NCI-H460 (cell line): Measurements from ENCODE around the gene SFSWAP. TPM values are rescaled to one million over a fixed set of nuclear protein-coding genes. Genes with fewer than 3 reads are reported as not detected.
A peak's percentile ranks its signal among the peaks of the same experiment; 100 is the strongest.
"Not testable (repeated sequence)": the region's sequence is repeated elsewhere in the genome, so short reads cannot be mapped to it uniquely, and the experiment has no call there.

ENCODE experiments used
- DNase-seq: peaks from one replicate; pipeline ENCODE4 v3.0.0-alpha.2; 2016; ENCODE audit warnings: low read depth; ENCODE audit errors: extremely low read depth
- polyA plus RNA-seq: library from polyadenylated mRNA; depleted of rRNA; stranded (reverse); fragments of >200 nt; gene quantifications from 2 replicates; pipeline ENCODE4 v1.2.3, GENCODE V29; 2014; cell fraction: nucleus; rRNA removed
- total RNA-seq: library from RNA; depleted of rRNA; stranded (reverse); fragments of >200 nt; shearing (Covaris generic); gene quantifications from 2 replicates; pipeline ENCODE4 v1.2.3, GENCODE V29; 2014; rRNA removed

SFSWAP gene
- 34.6 and 36.6 TPM in 2 replicates for total RNA-seq
- polyA plus RNA-seq = 58.6 and 76.9 TPM in 2 replicates

DNA sequence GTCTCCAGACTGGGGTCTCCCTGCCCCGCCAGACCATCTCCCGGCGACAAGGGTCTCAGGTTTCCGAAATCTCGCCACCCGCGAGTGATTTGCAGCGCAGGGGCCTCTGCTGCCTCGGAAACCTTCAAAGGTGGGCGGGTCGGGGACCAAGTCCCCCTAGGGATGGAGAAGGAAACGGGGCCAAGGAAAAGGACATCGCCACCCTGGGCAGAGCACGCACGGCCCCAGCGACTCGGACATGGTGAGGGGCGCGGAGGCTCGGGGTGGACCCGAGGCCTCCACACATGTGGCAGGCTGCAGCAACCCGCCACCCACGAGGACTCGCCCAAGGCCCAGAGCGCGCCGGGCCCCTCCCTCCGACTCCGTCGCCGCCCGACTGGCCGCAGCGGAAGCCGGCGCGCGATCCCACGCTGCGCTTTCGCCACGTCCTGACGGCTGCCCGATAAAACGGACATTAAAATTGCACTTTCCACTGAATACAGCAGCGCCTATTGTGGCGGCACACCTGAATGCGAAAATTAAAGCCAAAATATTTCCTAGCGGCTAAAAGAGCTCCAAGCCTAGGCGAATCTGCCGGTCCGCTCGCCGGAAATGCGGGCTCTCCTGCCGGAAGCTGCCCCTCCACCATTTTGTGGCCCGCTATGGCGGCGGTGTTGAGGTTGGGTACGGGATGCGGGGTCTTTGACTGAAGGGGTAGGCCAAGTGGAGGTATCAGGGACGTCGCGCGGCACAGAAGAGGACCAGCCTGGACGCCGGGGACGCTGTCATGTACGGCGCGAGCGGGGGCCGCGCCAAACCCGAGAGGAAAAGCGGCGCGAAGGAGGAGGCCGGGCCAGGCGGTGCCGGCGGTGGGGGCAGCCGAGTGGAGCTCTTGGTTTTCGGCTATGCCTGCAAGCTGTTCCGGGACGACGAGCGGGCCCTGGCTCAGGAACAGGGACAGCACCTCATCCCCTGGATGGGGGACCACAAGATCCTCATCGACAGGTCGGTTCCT, at the start of gene SFSWAP:
Gene SFSWAP, plus strand, starts transcription at position 627 of the 994 bp plus-strand sequence. Its CDS starts 140 bp downstream, at position 767.
- DNase-seq = peak; percentile 62

DNA sequence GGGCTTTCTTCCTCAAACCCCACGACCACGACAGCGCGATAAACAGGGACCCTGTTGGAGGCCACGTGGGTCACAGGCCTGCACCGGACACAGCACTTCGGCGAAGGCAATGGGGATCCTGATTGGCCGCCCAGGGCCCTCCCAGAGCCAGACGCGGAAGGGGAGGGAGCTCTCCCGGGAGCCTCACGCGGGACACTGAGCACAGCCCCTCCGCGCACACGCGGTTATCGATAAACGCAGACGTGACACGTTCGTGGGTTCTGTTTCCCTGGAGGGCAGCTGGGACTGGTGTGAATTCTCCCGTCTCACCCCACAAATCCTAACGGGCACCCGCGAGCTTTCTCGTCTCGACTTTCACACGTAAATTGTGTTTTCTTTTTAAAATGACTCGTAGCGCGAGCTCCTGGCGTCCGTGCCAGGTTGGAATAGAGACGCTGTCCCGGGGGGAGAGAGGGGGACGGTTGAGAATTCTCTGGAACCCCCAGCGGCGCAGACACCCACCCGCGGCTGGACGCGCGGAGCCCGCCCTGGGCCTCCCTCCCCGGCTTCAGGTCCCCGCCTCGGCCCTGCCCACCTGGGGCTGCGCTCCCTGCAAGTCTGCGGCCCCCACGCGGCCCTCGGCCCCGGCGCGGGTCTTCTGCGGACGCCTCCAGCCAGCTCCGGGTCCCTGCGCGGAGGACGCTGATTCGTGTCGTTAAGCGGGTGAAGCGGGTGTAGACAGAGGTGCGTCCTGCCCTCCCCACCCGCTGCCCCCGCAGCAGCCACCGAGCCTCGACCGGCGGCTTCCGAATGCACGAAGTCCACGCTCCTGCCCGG, 49.5 kb upstream of the SFSWAP start:
- DNase-seq = not testable (repeated sequence)

DNA sequence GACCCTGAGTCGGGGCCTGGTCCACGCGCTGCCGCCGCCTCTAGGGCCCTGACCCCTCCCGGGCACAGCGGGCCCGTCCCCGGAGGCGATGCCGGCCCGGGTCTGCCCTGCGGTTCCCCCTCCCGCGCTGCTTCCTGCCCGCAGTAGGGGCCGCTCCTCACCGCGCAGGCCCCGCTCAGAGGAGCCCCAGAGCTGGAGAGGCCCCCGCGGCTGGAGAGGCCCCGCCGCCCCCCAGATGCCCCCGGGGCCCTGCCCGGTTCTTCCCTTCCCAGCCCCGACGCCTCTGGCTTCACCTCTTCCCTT, 49.0 kb upstream of the SFSWAP start:
- not testable (repeated sequence) for DNase-seq

DNA sequence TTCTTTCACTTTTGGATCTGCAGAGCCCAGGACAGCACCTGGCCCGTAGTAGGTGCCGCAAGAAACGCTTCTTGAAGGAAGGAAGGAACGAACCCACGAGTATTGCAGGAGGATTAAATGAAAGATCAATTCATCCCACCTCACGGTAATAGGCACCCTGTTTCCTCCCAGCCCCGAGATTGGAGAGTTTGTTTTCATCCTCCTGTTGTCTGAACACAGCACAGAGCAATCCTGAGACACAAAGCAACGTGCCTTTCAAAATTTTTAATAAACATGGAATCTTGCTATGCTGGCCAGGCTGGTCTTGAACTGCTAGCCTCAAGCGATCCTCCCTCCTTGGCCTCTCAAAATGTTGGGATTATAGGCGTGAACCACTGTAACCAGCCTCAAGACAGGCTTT, 48.5 kb upstream of the SFSWAP start:
- not testable (repeated sequence) for DNase-seq

DNA sequence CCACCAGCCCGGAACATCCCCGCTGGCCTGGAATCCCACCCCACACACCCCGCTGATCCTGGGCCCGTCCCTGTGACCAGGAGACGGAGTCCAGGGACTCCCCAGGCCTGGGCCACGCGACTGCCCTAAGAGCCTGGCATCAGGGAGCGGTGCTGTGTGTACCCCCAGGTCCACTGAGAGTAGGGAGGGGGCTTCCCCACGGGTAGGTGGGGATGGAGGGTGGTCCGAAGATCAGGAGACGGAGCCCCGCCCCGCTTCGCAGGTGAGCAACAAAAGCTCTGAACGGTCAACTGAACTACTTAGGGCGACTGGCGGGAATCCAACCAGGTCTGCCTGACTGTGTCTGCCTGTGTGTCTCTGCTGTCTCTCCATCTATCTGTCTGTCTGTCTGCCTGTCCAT, 45.2 kb upstream of the SFSWAP start:
- DNase-seq = not testable (repeated sequence)

DNA sequence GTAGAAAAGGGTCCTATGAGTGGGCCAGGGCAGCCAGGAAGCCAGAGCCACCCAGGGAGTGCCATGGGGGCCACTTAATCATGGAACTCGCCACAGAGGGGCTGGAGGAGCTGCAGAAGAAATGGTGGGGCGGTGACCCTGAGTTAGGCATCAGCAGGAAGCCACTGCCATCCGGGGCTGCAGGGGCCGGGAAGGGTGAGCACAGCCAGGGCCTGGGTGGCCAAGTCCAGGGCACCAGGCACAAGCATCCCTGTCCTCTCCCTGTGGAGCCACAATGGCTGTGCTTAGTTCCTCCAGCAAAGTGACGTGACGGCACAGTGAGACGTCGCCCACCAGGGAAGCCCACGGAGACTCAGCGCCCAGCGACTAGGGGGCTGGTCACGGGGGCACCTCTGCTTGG, 44.4 kb upstream of the SFSWAP start:
- not testable (repeated sequence) for DNase-seq

DNA sequence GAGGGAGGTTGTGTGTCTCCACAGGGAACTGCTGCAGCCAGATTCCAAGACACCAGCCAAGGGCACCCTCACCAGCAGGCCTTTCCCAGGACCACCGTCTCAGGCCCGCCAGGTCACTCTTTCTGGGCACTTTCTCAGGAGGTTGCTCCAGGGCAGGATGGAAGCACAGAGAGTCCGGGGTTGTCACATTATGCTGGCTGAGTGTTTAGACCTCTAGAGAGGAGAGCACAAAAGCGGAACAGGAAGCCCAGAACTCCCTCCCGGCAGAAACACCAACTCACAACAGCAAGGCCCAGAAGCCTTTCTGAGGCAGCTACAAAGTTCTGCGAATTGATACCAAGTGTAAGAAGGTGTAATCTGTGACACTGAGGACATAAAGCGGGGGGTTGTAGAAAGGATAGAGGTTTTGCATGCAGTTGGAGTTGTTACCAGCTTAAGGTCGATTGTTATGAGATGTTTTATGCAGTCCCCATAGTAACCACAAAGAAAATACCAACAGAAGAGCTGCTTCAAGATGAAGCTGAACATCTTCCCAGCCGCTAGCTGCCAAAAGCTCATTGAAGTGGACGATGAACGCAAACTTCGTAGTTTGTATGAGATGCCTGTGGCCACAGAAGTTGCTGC, 43.8 kb upstream of the SFSWAP start:
- not testable (repeated sequence) for DNase-seq

DNA sequence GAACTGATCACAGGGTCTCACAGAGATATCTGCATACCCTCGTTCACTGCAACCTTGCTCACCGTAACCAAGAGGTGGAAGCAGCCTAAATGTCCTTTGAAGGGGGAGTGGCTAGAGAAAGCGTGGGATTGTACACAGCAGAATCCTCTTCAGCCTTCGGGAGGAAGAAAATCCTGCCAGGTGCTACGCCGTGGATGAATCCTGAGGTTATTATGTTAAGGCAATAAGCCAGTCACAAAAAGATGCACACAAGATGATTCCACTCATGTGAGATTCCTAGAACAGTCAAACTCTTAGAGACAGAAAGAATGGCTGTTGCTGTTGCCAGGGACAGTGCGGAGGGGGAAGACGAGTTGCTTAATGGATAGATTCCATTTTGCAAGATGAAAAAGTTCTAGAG, 39.6 kb upstream of the SFSWAP start:
- no peak for DNase-seq

DNA sequence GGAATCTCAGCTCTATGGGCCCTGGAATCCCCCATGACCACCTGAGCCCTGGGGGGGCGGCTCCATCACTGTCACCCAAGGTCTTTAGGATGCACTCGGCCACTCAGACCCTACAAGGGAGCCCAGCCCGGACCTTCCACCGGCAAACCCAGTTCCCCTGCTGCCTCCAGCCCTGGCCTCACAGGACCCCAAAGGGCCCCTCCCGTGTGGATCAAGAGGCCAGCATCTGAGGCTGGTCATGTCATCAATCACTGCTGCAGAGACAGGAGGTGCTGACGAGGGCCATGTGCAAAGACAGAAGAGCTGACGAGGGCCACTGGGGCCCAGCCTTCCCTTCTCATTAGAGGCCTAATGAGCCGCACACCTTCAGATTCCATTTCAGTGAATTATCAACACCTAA, 39.0 kb upstream of the SFSWAP start:
- DNase-seq = no peak

DNA sequence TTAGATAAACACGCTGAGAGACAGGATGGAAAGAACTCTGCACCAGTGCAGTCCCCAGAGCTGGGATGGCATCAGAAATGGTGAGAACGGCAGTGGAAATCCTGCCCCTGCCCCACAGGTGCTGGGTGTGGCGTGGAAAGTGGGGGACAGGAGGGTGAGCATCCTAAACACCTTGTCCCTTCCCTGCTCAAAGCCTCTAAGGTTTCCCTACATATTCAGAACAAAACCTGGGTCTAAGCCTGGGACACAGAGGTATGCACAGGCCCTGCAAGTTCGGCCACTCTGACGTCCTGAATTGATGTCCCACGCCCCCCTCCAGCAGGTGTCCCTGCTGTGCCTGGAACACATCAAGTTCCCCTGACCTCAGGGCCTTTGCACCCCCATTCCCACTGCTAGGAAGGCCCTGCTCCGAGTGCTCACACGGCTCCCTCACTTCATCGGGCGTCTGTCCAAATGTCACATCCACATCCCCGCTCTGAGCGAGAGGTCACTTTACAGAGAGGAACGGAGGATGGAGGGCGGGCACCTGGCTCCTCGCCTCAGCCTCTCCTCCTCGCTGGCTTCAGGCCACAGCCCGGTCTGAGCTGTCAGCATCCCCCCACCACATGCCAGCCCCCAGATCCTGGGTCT, 38.5 kb upstream of the SFSWAP start:
- no peak for DNase-seq

DNA sequence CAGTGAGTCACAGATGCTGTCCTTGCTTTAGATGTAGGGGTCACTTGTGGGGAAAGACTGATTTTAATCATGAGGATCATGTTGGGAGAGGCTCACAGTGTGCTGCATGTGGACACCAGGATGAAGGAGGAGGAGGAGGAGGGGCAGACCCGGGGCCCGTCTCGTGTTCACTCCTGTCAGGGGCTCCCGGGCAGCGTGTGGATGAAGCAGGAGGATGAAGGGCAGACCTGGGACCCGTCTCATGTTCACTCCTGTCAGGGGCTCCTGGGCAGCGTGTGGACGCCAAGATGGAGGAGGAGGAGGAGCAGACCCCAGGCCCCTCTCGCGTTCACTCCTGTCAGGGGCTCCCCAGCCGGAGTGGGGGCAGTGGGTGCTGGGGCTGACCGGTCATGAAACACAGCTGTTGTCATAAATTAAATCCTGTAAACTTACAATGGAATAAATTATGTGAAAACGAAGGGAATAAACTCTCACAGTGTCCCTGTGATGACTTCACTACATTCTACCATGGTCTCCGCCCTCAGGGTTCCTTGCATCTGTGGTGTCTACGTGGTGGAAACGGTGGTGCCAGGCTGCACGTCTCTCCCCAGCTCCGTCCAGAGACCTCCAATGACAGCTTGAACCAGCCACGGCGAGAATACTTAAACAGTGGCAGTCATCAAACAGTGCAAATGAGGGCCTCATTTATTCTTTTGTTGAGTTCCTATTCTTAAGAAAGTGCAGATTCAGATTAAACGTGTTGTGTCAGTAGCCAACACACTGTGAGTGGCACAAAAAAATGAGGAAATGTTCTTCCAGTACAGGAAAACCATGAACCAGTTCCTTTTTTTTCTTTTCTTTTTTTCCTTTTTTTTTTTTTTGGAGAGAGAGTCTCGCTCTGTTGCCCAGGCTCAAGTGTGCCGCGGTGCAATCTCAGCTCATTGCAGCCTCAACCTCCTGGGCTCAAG, 37.7 kb upstream of the SFSWAP start:
- DNase-seq = no peak

DNA sequence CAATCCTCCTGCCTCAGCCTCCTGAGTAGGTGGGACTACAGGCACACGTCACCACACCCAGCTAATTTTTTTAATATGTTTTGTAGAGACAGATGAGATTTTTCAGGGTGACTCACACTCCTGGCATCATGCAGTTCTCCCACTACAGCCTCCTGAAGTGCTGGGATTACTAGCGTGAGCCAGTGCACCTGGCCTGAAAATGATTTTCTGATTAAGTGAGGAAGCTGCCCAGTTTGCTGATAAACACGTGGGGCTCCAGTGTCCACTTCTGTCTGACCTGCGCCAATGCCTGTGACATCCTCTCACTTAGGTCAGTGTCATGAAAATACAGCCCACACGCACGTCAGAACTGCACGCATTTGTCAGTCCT, 37.0 kb upstream of the SFSWAP start:
- no peak for DNase-seq

DNA sequence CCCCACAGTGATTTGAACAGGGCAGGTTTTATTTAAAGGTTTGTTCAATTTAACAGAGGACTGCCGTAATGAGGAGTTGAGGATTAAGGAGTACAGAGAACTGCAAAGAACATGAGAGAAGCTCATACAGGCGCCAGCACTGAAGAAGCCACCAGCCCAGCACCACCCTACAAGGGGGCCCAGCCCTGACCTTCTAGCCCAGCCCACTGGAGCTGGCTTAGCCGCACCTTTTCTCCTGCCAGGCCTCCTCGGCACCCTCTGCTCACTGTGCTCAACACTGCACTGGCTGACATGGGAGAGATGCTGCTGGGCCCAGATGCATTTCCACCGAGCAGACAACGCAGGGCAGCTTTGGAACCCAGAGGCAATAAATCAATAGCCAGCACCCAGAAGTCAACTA, 36.5 kb upstream of the SFSWAP start:
- no peak for DNase-seq

DNA sequence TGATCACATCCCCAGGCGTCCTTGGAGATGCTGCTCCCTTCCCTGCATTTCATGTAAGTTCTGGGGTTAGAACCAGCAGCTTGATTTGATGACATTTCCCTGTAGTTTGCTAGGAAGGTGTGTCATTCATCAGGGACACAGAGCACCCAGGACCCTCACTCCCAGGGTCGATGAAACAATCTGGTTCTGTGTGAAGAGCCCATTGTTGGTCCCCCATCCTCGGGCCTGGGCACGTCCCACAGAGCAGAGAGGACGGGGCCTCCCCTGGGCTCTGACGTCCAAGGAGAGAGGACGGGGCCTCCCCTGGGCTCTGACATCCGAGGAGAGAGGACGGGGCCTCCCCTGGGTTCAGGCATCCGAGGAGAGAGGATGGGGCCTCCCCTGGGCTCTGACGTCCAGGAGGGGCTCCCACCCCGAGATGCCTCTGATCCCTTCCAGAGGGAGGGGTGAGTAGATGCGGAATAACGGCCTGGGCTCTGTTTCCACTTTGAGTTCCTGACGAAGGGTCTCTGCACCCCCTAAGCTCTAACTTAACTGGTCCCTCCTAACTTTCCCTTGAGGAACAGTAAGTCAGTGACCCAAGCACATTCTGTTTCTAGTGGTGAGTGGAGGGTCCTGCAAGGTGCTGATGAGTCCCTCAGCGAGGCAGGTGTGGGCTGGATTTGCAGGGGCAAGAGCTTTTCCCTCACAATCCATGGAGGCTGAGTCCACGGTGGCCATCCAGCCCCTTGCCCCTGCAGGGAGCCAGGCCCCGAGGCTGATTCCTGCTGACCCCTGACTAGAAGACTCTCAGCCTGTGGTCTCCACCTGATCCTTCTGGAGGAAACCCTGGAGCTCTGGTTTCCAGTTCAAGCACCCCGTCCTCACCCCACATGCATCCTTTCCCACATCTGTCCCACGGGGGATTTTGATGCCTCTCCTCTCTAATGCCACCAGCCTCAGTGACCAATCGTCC, 35.5 kb upstream of the SFSWAP start:
- DNase-seq = no peak

DNA sequence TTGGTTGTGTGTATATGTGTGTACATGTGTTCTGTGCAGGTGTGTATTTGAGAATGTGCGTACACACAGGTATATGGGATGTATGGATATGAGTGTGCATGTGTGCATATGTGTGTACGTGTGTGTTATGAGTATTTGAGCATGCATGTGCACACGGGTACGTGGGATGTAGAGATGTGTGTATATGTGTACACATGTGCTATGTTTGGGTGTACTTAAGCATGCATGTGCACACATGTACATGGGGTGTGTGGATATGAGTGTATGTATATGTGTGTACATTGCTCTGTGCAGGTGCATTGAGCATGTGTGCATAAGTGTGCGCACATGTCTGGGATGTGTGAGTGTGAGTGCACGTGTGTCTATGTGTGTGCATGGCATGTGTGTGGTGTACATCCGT, 34.3 kb upstream of the SFSWAP start:
- DNase-seq = no peak

DNA sequence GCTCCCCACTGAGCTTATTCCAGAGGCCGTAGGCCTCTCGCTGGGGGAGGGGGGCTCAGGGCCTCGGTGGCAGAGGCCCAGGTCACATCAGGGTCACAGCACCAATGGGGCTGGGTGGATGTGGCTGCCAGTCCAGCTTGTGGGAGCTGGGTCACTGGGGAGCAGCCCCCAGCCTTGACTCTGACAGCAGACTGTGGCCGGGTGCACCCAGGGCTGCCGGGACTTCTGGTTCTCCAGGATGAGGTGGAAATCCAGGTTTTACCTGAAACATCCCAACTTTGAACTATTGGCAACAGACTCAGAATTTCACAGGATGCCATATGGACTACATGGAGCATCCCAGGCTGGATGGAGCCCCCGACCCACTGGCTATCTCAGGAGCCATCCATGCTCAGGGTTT, 33.8 kb upstream of the SFSWAP start:
- DNase-seq = not testable (repeated sequence)

DNA sequence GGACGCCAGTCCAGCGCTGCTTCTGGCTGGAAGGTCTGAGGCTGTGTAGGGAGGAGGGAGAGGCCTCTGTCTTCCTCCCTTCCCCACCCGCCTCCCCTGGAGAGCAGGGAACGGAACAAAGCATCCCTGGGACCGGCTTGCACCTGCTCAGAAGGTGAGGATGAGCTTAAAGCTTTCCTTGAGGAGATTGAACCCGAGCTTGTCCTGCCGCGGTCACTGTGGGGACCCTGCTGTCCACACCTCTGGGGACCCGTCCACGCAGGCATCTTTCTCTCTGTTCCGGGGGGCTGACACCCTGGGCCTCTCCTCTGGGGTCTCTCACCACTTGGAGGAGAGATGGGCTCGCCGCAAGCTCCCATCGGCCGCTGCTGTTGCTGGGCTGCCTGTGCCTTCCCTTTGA, 33.2 kb upstream of the SFSWAP start:
- no peak for DNase-seq
